IMR-90 (cell line): Measurements from ENCODE around the gene CREB1. TPM values are rescaled to one million over a fixed set of nuclear protein-coding genes. Genes with fewer than 3 reads are reported as not detected.

Experiments
- ATAC-seq: fragments of 200-7000 bp; cut with Tn5 transposase; 2 replicates; pipeline ENCODE4 v1.9.1; 2020; ENCODE audit warnings: low read depth, mild to moderate bottlenecking, moderate library complexity
- BruUV-seq: library from RNA; stranded (reverse); fragments of 400-500 nt; replicated peaks from 2 replicates; lab custom pipeline; 2021; lab: Mats Ljungman, UMichigan
- CTCF ChIA-PET: fragments of 300-600 bp; formaldehyde crosslinking; extraction: SDS; loops from one replicate; lab custom pipeline; 2021; ENCODE audit warnings: antibody characterized with exemption; lab: Yijun Ruan, JAX
- POLR2A ChIA-PET: fragments of 300-600 bp; sonication (Branson Sonifier 250); formaldehyde crosslinking; loops from one replicate; lab custom pipeline; 2022; ENCODE audit warnings: antibody characterized with exemption; ENCODE audit not compliant: unreplicated experiment; lab: Charles Lee
- DNase-seq: peaks from one replicate; pipeline ENCODE4 v3.0.0; 2013
- H2AFZ ChIP-seq: replicated peaks from 2 replicates; pipeline ENCODE3; 2013; ENCODE audit warnings: low read length, mild to moderate bottlenecking; ENCODE audit not compliant: poor library complexity
- H2AK5ac ChIP-seq: 2 replicates; pipeline ENCODE4 v1.6.1; 2013; ENCODE audit warnings: low read depth, low read length, inconsistent platforms
- H2AK9ac ChIP-seq: replicated peaks from 2 replicates; pipeline ENCODE3; 2013; ENCODE audit warnings: mild to moderate bottlenecking, low read depth, low read length, moderate library complexity; ENCODE audit not compliant: poor library complexity
- H2BK120ac ChIP-seq: 2 replicates; pipeline ENCODE4 v1.6.1; 2013; ENCODE audit warnings: low read depth, low read length, inconsistent platforms
- H2BK15ac ChIP-seq: 3 replicates; pipeline ENCODE4 v1.6.1; 2013; ENCODE audit warnings: low read depth, low read length, inconsistent platforms
- H2BK20ac ChIP-seq: 2 replicates; pipeline ENCODE4 v1.6.1; 2013; ENCODE audit warnings: low read depth, mild to moderate bottlenecking, inconsistent platforms, low read length, moderate library complexity
- H2BK5ac ChIP-seq: 2 replicates; pipeline ENCODE4 v1.6.1; 2013; ENCODE audit warnings: mild to moderate bottlenecking, low read depth, low read length, inconsistent platforms; ENCODE audit not compliant: poor library complexity, severe bottlenecking
- H3K14ac ChIP-seq: replicated peaks from 2 replicates; pipeline ENCODE4 v1.6.1; 2013; ENCODE audit warnings: low read depth, low read length, inconsistent platforms
- H3K18ac ChIP-seq: 2 replicates; pipeline ENCODE4 v1.6.1; 2013; ENCODE audit warnings: low read depth, low read length, control low read depth
- H3K23ac ChIP-seq: 2 replicates; pipeline ENCODE4 v1.6.1; 2013; ENCODE audit warnings: low read depth, low read length, inconsistent platforms
- H3K27ac ChIP-seq: 2 replicates; pipeline ENCODE4 v1.5.1; 2013; ENCODE audit warnings: mild to moderate bottlenecking, control low read depth, low read length; ENCODE audit not compliant: insufficient read depth
- H3K27me3 ChIP-seq: 2 replicates; pipeline ENCODE4 v1.6.1; 2013; ENCODE audit warnings: low read length; ENCODE audit not compliant: control insufficient read depth, insufficient read depth
- H3K36me3 ChIP-seq: 2 replicates; pipeline ENCODE4 v1.6.1; 2013; ENCODE audit warnings: low read length, mixed read lengths; ENCODE audit not compliant: control insufficient read depth, insufficient read depth
- H3K4ac ChIP-seq: 2 replicates; pipeline ENCODE4 v1.6.1; 2013; ENCODE audit warnings: low read depth, low read length, inconsistent platforms
- H3K4me1 ChIP-seq: 2 replicates; pipeline ENCODE4 v1.6.1; 2013; ENCODE audit warnings: low read length, mixed read lengths; ENCODE audit not compliant: control insufficient read depth, insufficient read depth
- H3K4me2 ChIP-seq: 2 replicates; pipeline ENCODE4 v1.6.1; 2013; ENCODE audit warnings: low read depth, mild to moderate bottlenecking, control low read depth, low read length, moderate library complexity
- H3K4me3 ChIP-seq: 2 replicates; pipeline ENCODE4 v1.5.1; 2013; ENCODE audit warnings: low read depth, mild to moderate bottlenecking, control low read depth, low read length, moderate library complexity; ENCODE audit not compliant: insufficient read depth
- H3K56ac ChIP-seq: 2 replicates; pipeline ENCODE4 v1.6.1; 2013; ENCODE audit warnings: low read length, inconsistent platforms; ENCODE audit not compliant: insufficient read depth; ENCODE audit errors: extremely low read depth
- H3K79me1 ChIP-seq, 2 experiments: 2 replicates each; pipeline ENCODE4 v1.6.1; 2013; ENCODE audit warnings: low read length in 2 of 2, inconsistent platforms in 1 of 2, low read depth in 1 of 2
- H3K9ac ChIP-seq: 2 replicates; pipeline ENCODE4 v1.6.1; 2013; ENCODE audit warnings: low read depth, low read length, control low read depth
- H3K9me1 ChIP-seq: 2 replicates; pipeline ENCODE4 v1.6.1; 2013; ENCODE audit warnings: low read length, inconsistent platforms; ENCODE audit not compliant: insufficient read depth
- H3K9me3 ChIP-seq: 2 replicates; pipeline ENCODE4 v1.6.1; 2013; ENCODE audit warnings: low read length; ENCODE audit not compliant: control insufficient read depth, insufficient read depth
- H4K20me1 ChIP-seq: 2 replicates; pipeline ENCODE4 v1.6.1; 2013; ENCODE audit warnings: low read length, inconsistent platforms; ENCODE audit not compliant: insufficient read depth
- H4K5ac ChIP-seq: 2 replicates; pipeline ENCODE4 v1.6.1; 2013; ENCODE audit warnings: mild to moderate bottlenecking, low read depth, low read length, control low read depth
- H4K8ac ChIP-seq, 2 experiments: 2 replicates each; pipeline ENCODE4 v1.6.1; 2013; ENCODE audit warnings: low read depth in 2 of 2, low read length in 2 of 2, control low read depth in 1 of 2, inconsistent platforms in 1 of 2
- H4K91ac ChIP-seq: 2 replicates; pipeline ENCODE4 v1.6.1; 2013; ENCODE audit warnings: low read depth, low read length, inconsistent platforms; ENCODE audit not compliant: insufficient read depth
- BHLHE40 ChIP-seq: fragments of 150-350 bp; IDR thresholded peaks from 2 replicates; pipeline ENCODE4 v1.6.1; 2016; ENCODE audit warnings: mild to moderate bottlenecking, low read depth, low read length
- CEBPB ChIP-seq: IDR thresholded peaks from 2 replicates; pipeline ENCODE4 v1.6.1; 2012; ENCODE audit warnings: low read depth, low read length, improper control_type of control experiment
- CHD1 ChIP-seq: IDR thresholded peaks from 2 replicates; pipeline ENCODE4 v1.6.1; 2012; ENCODE audit warnings: low read depth, low read length, improper control_type of control experiment
- ELK1 ChIP-seq: fragments of 150-350 bp; IDR thresholded peaks from 2 replicates; pipeline ENCODE4 v1.6.1; 2016; ENCODE audit warnings: low read depth, mild to moderate bottlenecking, low read length, moderate library complexity, borderline replicate concordance
- FOS ChIP-seq: fragments of 150-350 bp; IDR thresholded peaks from 2 replicates; pipeline ENCODE4 v1.6.1; 2016; ENCODE audit warnings: low read depth, low read length
- MAFK ChIP-seq: IDR thresholded peaks from 2 replicates; pipeline ENCODE4 v1.6.1; 2012; ENCODE audit warnings: low read depth, low read length, improper control_type of control experiment
- MAZ ChIP-seq: IDR thresholded peaks from 2 replicates; pipeline ENCODE4 v1.6.1; 2012; ENCODE audit warnings: low read depth, mild to moderate bottlenecking, low read length, improper control_type of control experiment, moderate library complexity, borderline replicate concordance
- MXI1 ChIP-seq: IDR thresholded peaks from 2 replicates; pipeline ENCODE4 v1.6.1; 2012; ENCODE audit warnings: low read depth, mild to moderate bottlenecking, low read length, moderate library complexity, borderline replicate concordance
- NFE2L2 ChIP-seq: fragments of 150-350 bp; IDR thresholded peaks from 2 replicates; pipeline ENCODE4 v1.6.1; 2016; ENCODE audit warnings: low read depth, mild to moderate bottlenecking, low read length
- POLR2A ChIP-seq: IDR thresholded peaks from 2 replicates; pipeline ENCODE4 v1.6.1; 2012; ENCODE audit warnings: mild to moderate bottlenecking, low read depth, low read length
- RAD21 ChIP-seq: IDR thresholded peaks from 2 replicates; pipeline ENCODE4 v1.6.1; 2012; ENCODE audit warnings: low read length, improper control_type of control experiment
- RCOR1 ChIP-seq: IDR thresholded peaks from 2 replicates; pipeline ENCODE4 v1.6.1; 2012; ENCODE audit warnings: mild to moderate bottlenecking, low read length, improper control_type of control experiment; ENCODE audit not compliant: insufficient replicate concordance
- RFX5 ChIP-seq: IDR thresholded peaks from 2 replicates; pipeline ENCODE4 v1.8.0; 2012; ENCODE audit warnings: low read depth, mild to moderate bottlenecking, low read length, moderate library complexity
- SMC3 ChIP-seq: fragments of 150-350 bp; IDR thresholded peaks from 2 replicates; pipeline ENCODE4 v1.6.1; 2016; ENCODE audit warnings: low read depth, mild to moderate bottlenecking, antibody characterized with exemption, low read length, moderate library complexity
- WGBS, 2 experiments: methylation state at CpG; one replicate each; pipeline versions ENCODE4 v1.1.5 to v1.1.7; 2013; ENCODE audit warnings: missing lambda C conversion rate in 2 of 2; ENCODE audit not compliant: insufficient read length in 1 of 2; ENCODE audit errors: extremely low coverage in 2 of 2; 5-methylcytosine and 5-hydroxymethylcytosine counted together
- dilution Hi-C: fragments of 300-500 bp; cut with HindIII; formaldehyde crosslinking; loops from one replicate; pipeline ENCODE4 v1.14.3; 2018; ENCODE audit warnings: low sequenced_read_pairs; ENCODE audit not compliant: unreplicated experiment
- in situ Hi-C: fragments of 300-500 bp; cut with MboI; formaldehyde crosslinking; loops from 3 replicates; pipeline ENCODE4 v1.14.3; 2019; ENCODE audit warnings: low sequenced_read_pairs, inconsistent platforms, mixed read lengths
- intact Hi-C: fragments of 100-400 bp; cut with micrococcal nuclease; formaldehyde crosslinking; loops from 2 replicates; pipeline ENCODE4 v1.10.0; 2022
- polyA plus RNA-seq, 3 experiments: library from polyadenylated mRNA; depleted of rRNA; stranded (reverse); fragments of >200 nt; gene quantifications; 2 replicates each; pipeline ENCODE4 v1.2.3, GENCODE V29; 2012; ENCODE audit warnings: low replicate concordance in 1 of 3
- total RNA-seq: library from RNA; depleted of rRNA; stranded (reverse); fragments of >200 nt; gene quantifications from 2 replicates; pipeline ENCODE4 v1.2.3, GENCODE V29; 2012
- TF ChIP-seq, protein P1 (sequence below): fragments of 150-350 bp; IDR thresholded peaks from 2 replicates; pipeline ENCODE4 v1.6.1; 2017; ENCODE audit warnings: mild to moderate bottlenecking, antibody characterized with exemption, low read length, low read depth
- TF ChIP-seq, protein P2 (sequence below): conservative IDR thresholded peaks from 2 replicates; pipeline ENCODE4 v1.5.1; 2012; ENCODE audit warnings: mild to moderate bottlenecking, low read depth, low read length, improper control_type of control experiment

The CREB1 gene
- total and polyA plus RNA-seq, 2 of the 4 experiments (the other 2 are of a cell fraction) = 22.4 to 94.5 TPM

DNA sequence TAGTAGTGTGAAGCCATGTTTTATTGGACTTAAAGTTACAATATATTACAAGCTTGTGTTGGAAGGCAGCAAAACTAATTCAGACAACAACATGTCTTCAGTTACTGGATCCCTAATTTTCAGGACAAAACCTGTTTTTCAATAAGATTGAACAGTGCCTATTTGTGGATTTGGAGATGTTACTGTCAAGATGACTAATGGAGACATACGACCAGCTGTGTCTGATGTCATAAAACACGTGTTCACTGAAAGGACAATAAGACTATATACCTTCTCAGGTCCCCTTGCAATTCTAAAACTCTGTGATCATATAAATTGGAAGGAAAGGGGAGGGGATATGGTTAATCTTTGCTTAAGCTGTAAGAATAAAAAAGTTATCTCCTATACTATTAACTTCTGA, 73.7 kb downstream of the CREB1 start:
- Histone ChIP-seq H2AFZ (no peak overlapping the region), H2BK5ac (no peak overlapping the region), H3K4me3 (no peak overlapping the region), H4K5ac (no peak overlapping the region), H3K4me1 (0 out of 2 replicates have a peak, but pooled peaks cover 3% of the 10 kb centered on the region), H3K36me3 (peaks cover 6% of the 10 kb centered on the region; the same call in 1 of the 2 replicates), H2BK15ac (no peak overlapping the region), H4K91ac (no peak overlapping the region), H3K4ac (no peak overlapping the region), H2AK9ac (no peak overlapping the region), H3K9me3 (no peaks in the 10 kb centered on the region), H3K79me1 (peaks cover 4 to 7% of the 10 kb centered on the region in 2 experiments; a peak in 3 of 4 replicates), H4K8ac (no peak overlapping the region), H2AK5ac (no peak overlapping the region), H3K9me1 (no peaks in the 10 kb centered on the region; the same call in 1 of the 2 replicates), H3K56ac (no peak overlapping the region), H3K9ac (no peak overlapping the region), H3K27me3 (no peaks in the 10 kb centered on the region), H3K27ac (no peak overlapping the region), H3K23ac (no peak overlapping the region), H3K14ac (no peak overlapping the region), H3K18ac (no peak overlapping the region), H2BK120ac (no peak overlapping the region), H3K4me2 (no peak overlapping the region), H2BK20ac (no peak overlapping the region), H4K20me1 (no peaks in the 10 kb centered on the region)
- no TSS peak for BruUV-seq
- CTCF ChIA-PET = no interaction called here
- intact Hi-C loops (no loop called here), in situ Hi-C loops (no loop called here), dilution Hi-C loops (no loop called here)
- TF ChIP-seq MAFK (no peak), MXI1 (no peak), NFE2L2 (no peak), CHD1 (no peak), FOS (no peak), RCOR1 (no peak), ELK1 (no peak), RAD21 (no peak), RFX5 (no peak), BHLHE40 (no peak), CEBPB (no peak), MAZ (no peak), POLR2A (no peak), SMC3 (no peak)
- TF ChIP-seq, protein P1, sequence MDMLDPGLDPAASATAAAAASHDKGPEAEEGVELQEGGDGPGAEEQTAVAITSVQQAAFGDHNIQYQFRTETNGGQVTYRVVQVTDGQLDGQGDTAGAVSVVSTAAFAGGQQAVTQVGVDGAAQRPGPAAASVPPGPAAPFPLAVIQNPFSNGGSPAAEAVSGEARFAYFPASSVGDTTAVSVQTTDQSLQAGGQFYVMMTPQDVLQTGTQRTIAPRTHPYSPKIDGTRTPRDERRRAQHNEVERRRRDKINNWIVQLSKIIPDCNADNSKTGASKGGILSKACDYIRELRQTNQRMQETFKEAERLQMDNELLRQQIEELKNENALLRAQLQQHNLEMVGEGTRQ = no peak
- TF ChIP-seq, protein P2, sequence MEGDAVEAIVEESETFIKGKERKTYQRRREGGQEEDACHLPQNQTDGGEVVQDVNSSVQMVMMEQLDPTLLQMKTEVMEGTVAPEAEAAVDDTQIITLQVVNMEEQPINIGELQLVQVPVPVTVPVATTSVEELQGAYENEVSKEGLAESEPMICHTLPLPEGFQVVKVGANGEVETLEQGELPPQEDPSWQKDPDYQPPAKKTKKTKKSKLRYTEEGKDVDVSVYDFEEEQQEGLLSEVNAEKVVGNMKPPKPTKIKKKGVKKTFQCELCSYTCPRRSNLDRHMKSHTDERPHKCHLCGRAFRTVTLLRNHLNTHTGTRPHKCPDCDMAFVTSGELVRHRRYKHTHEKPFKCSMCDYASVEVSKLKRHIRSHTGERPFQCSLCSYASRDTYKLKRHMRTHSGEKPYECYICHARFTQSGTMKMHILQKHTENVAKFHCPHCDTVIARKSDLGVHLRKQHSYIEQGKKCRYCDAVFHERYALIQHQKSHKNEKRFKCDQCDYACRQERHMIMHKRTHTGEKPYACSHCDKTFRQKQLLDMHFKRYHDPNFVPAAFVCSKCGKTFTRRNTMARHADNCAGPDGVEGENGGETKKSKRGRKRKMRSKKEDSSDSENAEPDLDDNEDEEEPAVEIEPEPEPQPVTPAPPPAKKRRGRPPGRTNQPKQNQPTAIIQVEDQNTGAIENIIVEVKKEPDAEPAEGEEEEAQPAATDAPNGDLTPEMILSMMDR = no peak
- POLR2A ChIA-PET = no interaction called here
- ATAC-seq = no peak
- no CpG with 5 or more reads among the region's 2 CpGs for WGBS, 2 experiments
- no peak for DNase-seq
